GM12872 (cell line): ENCODE measurements around the gene TSPAN3.

Experiments
- CTCF ChIP-seq: IDR thresholded peaks from 3 replicates; pipeline ENCODE4 v1.5.1; 2011; ENCODE audit warnings: low read depth, mild to moderate bottlenecking, low read length, moderate library complexity; ENCODE audit not compliant: insufficient read depth

Gene TSPAN3

GRCh38 chr15:77042245-77042919 lies 28.5 kb downstream of the TSPAN3 start:
- TF ChIP-seq CTCF = no peak

- TF ChIP-seq CTCF = no peak
These were observed 30.2 kb downstream of the TSPAN3 start for GRCh38 chr15:77040673-77041072.

GRCh38 chr15:77039848-77040247 lies 31.1 kb downstream of the TSPAN3 start:
- no peak for TF ChIP-seq CTCF

GRCh38 chr15:77039217-77039533 lies 31.7 kb downstream of the TSPAN3 start:
- TF ChIP-seq CTCF = no peak

- TF ChIP-seq CTCF = no peak
These were observed 32.3 kb downstream of the TSPAN3 start for GRCh38 chr15:77038312-77039216.

- TF ChIP-seq CTCF = no peak
These were observed 33.3 kb downstream of the TSPAN3 start for GRCh38 chr15:77037388-77038209.
